GM19467 (cell line): ENCODE results near the gene ARHGEF17.
"Not testable (repeated sequence)": the region's sequence is repeated elsewhere in the genome, so short reads cannot be mapped to it uniquely, and the experiment has no call there.

Experiments used
- ATAC-seq: cut with Tn5 transposase; IDR thresholded peaks from one replicate; pipeline ENCODE4 v1.9.1; 2021; ENCODE audit warnings: mild to moderate bottlenecking, moderate library complexity; ENCODE audit not compliant: unreplicated experiment

Gene ARHGEF17, protein sequence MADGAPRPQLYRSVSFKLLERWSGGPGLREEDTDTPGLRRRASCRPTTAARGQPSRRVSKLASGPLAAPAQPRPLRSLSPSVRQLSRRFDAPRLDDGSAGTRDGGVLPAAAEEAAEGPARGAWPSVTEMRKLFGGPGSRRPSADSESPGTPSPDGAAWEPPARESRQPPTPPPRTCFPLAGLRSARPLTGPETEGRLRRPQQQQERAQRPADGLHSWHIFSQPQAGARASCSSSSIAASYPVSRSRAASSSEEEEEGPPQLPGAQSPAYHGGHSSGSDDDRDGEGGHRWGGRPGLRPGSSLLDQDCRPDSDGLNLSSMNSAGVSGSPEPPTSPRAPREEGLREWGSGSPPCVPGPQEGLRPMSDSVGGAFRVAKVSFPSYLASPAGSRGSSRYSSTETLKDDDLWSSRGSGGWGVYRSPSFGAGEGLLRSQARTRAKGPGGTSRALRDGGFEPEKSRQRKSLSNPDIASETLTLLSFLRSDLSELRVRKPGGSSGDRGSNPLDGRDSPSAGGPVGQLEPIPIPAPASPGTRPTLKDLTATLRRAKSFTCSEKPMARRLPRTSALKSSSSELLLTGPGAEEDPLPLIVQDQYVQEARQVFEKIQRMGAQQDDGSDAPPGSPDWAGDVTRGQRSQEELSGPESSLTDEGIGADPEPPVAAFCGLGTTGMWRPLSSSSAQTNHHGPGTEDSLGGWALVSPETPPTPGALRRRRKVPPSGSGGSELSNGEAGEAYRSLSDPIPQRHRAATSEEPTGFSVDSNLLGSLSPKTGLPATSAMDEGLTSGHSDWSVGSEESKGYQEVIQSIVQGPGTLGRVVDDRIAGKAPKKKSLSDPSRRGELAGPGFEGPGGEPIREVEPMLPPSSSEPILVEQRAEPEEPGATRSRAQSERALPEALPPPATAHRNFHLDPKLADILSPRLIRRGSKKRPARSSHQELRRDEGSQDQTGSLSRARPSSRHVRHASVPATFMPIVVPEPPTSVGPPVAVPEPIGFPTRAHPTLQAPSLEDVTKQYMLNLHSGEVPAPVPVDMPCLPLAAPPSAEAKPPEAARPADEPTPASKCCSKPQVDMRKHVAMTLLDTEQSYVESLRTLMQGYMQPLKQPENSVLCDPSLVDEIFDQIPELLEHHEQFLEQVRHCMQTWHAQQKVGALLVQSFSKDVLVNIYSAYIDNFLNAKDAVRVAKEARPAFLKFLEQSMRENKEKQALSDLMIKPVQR (N-terminal part only)

DNA sequence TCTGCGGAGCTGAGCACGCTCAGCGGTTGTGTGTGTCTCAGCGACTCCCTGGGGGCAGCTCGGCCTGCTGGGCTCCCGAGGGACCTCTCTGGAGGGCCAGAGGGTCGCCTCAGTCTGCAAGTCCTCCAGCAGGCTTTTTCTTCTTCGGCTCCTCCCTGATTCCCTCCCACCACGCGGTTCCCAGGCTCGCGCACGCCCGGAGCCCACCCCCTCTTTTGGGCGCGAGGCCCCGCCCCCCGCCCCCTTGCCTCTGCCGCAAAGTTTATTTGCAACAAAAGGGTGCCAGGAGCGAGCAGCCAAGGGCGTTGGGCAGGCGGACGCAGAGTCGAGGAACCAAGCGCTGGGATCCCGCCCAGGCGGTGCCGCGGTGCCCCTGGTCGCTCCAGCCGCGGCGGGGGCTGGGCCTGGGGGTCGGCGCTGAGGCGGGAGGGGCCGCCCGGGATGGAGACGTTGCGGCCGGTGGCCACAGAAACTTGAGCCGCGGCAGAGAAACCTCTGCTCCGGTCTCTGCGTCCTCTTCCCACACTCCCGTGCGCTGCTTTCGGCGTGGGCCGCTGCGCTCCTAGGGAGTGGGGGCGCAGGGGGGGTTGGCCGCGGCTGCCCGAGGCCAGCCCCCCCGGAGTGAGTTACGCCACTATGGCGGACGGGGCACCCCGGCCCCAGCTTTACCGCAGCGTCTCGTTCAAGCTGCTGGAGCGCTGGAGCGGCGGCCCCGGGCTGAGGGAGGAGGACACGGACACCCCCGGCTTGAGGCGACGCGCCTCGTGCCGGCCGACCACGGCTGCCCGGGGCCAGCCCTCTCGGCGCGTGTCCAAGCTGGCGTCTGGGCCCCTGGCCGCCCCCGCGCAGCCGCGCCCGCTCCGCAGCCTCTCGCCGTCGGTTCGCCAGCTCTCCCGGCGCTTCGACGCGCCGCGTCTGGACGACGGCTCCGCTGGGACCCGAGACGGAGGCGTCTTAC is at the start of gene ARHGEF17:
Gene ARHGEF17 (plus strand): TSS at position 274 of the 958 bp plus-strand sequence. CDS start 363 bp downstream, at position 637.
- ATAC-seq: peak; percentile 25

DNA sequence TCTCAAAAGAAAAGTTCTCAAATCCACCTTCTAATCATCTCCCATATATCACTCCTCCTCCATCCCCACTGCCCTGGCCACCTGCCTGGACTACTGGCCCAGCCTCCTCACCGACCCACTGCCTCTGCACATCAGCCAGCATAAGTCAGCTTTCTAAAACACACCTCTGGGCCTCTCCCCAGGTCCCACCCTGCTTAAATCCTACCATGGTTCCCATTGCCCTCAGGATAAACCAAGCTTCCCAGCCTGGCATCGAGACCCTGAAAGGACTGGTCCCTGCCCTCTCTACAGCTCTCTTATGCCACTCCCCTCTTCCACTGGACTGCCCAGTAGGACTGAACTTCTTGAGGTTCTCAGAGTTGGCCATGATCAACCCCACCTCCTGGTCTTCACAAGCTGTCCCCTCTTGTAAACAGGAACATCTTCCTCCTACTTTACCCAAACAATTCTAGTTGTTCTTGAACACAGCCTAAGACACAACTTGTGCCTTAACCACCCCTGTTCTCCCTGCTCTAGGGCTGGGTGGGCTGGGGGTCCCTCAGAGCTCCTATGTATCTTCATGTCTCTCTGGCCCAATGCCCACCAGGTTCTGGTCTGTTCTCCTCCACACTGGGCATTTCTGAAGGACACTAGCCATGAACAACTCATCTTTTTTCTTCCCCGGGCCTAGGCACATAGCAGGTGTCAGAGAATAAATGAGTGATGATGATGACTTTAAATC is 48.5 kb upstream of the ARHGEF17 start:
- no peak for ATAC-seq

DNA sequence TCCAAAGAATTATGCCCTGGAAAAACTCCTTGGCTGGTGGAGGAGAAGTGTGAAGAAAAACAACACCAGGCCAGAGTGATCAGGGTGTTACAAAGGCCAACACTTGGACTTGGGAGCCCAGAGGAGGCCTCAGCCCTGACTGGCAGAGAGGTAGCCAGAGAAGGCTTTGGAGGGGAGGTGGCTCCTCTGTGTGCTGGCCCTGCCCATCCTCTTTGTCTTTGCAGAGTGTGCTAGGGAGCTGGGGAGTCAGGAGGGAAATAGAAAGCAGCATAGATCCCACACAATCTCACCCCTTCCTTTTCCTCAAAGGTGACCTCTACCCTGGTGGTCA is 48.0 kb upstream of the ARHGEF17 start:
- no peak for ATAC-seq

DNA sequence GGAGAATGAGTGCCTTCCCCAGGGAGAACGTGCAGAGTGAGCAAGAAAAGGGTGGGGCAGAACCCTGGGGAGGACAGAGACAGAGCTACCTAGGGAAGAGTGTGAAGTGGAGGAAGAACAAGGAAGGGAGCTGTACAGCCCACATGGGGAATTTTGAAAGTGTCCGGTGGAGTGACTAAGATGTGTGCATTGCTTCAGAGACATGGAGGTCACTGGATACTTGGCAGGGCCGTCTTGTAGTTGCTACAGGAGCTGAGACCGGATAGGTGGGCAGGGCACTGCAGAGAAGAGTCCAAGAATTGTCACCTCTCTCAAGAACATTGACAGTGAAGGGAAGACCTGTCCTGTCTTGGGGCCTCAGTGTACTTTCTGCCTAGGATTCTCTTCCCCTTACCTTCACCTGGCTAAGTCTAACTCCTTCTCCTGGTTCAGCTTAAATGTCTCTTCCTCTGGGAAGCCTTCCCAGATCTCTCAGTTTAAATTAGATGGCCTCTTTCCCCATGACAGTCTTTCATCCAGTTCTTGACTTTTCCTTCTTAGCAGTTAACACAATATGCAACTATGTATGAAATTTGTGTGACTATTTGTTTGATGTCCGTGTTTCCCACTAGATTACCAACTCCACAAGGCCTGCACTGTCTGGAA is 45.1 kb upstream of the ARHGEF17 start:
- no peak for ATAC-seq

DNA sequence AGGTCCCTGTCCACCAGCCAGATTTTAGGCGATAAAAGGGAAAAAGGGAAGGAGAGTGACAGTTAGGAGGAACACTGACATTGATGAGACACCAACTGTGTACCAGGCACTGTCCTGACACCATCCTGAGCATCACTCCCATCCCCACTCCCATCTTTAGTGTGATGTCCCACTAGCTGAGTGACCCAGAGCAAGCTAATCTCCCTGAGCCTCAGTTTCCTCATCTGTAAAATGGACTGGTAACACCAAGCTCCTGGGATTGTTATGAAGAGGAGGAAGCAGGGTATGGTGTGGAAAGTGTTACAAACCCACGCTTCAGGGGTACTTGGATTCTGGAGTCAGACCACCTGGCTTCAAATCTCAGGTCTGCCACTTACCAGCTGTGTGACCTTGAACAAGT is 44.4 kb upstream of the ARHGEF17 start:
- ATAC-seq: no peak

DNA sequence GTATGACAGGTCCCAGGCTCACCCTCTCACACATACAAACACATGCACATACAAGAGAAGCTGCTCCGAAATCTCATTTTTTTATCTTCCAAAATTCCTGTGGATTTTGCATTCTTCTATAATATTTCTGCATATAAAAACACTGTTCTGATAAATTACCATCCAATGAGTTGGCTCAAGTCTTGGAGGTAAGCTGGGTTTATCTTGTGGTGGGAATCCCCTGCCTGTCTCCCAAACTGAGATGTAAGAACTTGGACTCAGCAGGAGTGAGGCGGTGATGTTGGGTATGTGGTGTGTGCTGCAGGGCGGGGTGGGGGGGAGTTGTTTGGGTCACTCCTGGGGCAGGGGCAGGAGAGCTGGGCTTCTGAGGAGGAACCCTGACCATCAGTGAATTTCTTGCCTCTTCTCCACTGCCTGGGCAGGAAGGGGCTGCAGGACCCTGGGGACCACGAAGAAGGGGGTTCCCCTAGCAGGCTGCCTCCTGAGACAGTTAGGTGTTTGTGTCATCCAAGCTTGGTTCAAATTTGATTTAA is 42.7 kb upstream of the ARHGEF17 start:
- ATAC-seq: no peak

DNA sequence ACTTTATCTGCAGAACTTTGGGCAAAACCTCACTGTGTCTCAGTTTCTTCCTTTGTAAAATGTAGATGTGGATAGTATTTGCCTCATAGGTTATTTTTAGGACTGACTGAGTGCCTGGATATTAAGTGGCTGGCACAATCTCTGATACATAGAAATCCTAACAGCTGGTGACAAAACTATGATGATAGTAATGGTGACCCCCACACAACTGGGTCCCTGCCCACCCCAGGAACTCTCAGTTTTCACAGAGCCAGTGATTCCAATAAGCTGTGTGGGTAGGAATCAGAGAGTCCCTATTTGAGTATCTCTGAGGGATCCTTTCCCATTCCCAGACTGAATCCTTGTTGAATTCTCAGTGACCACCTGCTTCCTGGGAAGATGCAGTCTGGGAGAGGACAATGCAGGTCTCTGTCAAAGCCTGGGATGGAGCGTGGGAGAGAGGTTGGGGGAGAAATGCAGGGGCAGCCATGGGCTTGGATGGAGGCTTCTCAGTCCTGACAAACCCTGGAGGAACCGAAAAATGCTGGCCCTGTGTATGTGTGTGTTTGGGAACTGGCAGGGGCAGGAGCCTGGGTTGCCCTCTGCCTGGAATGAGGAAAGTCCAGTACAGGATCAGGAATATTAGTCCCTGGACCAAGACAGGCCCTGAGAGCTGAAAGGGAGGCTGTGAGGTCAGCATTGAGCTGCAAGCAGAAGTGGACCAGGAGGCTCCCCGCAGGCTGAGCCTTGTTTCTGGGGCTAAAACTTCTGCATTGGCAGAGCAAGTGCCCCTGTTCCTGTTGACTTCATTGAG is 42.0 kb upstream of the ARHGEF17 start:
- ATAC-seq: no peak

DNA sequence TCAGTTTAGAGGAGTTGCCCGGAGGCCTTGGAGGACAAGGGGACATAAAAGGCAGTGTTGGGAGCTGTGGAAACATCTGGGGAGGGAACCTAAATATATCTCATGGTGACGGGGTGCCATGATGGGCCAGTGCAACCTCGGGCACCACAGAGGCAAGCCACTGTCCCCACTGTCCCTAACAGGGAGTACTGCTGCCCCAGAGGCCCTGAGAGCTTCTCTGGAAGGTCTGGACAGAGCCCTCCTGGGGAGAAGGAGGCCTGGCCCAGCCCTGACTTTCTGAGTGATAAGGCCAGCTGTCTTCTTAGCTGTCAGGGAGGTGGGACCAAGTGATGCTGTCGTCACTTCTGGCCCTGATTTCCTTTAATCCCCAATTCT is 41.4 kb upstream of the ARHGEF17 start:
- ATAC-seq: no peak

DNA sequence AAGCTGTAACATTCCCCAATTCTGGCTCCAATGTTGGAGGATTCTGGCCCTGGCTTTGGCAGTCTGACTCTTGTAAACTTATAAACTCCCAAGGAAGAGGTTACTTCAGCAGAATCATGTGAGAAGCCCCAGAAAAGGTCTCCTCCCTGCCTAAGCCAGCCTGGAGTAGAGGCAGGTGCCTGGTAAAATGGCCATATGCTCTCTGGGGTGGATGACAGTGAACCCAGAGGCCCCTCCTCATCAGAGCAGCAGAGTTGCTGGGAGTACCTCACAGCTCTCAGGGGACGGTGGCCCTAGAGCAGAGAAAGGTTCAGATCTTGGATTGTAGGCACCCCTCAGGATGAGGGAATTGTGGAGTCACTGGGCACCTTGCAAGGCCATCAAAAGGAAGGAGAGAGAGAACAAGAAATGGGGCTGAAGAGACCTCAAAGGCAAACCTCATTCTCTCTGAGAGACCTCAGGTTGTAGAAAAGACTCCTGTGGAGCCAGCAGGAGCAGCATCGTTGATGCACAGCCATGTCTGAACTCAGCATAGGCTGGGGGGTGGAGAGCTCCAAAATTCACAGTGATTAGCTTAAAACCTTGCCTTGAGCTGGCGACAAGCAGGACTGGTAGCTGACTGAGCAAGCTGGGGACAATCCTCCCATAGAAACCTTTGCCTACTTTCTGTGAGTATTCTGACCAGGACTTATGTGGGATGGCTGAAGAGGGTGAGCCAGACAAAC is 40.8 kb upstream of the ARHGEF17 start:
- ATAC-seq: no peak

DNA sequence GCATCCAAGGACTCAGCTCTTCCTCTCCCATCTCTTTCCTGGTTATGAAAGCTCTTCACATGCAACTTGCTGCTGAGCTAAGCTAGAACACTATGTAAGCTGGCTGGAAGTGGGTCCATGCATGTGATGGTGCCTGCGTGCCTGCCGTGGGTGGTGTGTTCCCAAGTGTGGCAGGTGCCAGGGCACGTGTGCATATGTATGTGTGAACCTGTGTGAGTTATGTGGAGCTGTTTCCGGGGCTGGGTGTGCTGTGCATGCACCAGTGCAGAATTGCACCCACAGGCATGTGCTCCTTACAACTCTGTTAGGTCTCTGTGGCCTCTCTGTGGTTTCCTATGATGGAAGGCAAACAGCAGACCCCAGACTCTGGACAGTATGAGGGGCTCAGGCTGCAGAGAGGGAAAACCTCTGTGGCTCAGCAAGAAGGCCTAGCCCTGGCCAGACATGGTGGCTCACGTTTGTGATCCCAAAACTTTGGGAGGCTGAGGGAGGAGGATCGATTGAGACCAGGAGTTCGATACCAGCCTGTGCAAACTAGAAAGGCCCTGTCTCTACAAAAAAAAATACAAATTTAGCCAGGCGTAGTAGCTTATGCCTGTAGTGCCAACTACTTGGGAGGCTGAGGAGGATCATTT is 40.1 kb upstream of the ARHGEF17 start:
- ATAC-seq: no peak

DNA sequence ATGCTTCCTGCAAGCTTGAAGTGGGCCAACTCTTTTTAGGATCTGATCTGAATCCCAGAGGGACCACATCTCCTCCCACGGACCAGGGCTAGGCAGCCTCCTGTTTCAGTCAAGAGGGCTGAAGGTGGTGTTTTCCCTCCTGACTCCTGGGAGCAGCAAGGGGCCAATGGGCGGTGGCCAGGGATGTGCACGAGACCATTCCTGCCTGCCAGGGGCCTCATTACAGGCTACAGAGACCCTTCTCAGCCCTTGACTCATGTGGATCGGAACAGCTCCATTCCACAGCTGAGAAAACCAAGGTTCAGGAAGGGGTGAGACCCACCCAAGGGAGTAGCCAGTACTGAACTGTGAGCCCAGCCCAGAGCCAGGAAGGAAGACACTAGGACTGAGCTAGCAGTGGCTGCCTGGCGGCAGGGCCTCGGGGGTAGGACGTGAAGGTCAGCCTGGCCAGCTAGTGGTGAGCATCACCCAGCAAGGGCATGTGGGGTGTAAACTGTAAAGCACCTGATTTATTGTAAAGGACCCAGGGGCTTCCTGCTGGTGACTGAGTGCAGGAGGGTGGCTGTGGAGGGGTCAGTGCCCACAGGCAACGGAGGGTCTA is 39.3 kb upstream of the ARHGEF17 start:
- ATAC-seq: no peak

DNA sequence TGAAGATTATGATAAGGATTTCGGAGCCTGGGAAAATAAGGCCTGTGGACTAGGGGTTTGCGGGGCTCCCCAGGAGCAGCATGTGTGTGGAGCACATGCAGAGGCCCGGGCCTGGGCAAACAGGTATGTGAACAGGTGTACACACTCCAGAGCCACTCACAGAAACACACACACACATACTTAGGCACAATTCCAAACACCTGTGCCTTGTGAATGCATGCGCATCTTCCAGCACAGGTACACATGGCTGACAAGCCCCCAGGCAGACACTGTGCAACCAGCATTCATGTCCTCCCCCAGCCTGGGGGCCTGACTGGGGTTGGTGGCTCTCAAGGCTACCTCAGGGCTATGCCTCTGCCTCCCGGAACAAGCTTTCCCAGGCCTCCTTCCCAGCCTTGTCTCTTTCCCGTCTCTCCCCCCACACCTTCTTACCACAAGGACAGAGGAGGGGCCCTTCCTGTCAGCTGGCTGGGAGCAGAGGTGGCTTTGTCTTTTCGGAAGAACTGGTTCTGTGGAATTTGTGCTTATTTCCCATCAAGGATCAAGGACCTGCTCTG is 38.5 kb upstream of the ARHGEF17 start:
- no peak for ATAC-seq

DNA sequence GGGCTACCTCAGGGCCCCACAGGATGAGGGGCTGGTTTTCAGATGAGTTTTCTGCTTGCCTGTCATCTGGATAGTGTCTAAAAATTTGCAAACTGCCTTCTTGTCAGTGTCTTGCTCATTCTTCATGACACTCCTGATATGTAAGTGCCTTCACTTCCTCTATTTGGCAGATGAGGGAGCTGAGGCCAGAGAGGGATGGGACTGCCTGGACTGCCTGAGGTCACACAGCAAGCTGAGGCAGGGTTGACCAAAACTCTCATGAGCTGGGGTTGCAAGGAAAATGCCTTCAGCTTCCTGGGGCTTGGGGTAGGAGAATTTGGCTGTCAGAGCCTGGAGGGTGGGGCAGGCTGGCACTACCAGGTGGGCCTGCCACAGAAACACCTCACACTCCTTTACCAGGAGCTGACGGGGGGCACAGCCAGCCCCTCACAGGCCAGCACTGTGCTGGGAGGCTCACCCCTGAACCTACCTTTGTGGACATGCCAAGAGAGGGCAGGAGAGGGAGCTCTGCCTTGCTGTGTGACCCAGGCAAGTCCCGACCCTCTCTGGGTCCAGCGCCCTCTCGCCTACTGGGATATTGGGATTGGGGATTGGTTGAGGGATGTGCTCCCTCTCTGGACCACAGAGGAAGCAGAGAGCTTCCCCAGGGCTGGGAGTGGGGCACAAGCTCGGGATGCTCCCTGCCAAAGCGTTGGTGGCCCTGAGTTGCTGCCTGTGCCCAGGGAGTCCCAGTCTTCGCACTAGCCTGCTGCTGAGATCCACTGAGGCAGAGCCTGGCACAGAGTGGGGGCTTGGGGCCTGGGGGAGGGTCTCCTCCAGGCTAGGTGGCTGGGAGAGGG is 37.8 kb upstream of the ARHGEF17 start:
- no peak for ATAC-seq

DNA sequence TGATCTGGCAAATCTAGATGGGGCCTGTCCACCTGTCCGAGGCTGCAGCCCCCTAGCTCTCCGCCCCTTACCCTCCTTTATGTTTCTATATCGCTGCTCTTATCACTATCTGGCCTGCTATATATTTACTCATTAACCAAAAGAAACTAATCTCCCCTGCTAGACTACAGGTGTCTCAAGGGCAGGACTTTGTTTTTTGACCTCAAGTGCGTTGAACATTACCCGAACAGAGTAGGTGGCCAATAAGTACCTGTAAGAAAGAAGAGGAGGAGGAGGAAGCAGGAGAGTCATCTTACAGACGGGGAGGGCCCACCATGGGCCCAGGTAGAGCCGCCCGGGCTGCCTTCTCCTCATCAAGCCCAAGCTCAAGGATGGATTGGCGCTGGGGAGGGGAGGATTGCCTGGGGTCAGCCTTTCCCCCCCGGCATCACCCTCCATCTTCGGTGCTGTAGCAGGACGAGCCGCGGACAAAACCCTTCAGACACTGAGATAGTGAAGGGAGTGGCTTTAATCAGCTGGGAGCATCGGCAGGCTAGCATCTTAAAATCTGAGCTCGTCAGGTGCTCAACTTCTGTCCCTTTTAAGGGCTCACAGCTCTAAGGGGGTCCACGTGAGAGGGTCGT is 37.1 kb upstream of the ARHGEF17 start:
- ATAC-seq: no peak

DNA sequence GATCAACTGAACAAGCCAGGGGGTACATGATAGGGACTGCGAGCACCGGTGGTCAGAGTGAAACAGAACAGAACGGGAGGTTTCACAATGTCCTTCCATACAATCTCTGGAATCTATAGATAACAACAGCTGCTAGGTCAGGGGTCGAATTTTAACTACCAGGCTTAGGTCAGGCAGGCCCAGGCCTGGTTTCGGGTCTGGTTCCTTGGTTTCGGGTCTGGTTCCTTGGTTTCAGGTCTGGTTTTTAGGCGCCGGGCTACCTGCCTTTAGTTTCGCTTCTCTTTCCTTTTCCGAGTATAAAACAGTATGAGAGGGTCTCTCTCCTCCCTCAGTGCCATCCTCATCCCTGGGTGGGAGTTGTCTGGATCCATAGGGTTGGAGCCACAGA is 36.6 kb upstream of the ARHGEF17 start:
- not testable (repeated sequence) for ATAC-seq
